Stimulated activated CD8-positive, alpha-beta memory T cell treated with anti-CD3 and anti-CD28 coated beads, Interleukin-2, amount 100 ng/mL, for 48 hours (primary cell): ENCODE measurements around the gene MYLK.

Experiments
- DNase-seq, 2 donors: peaks; one replicate each; pipeline ENCODE4 v3.0.0-alpha.2; 2020; ENCODE audit warnings: low read depth in 2 of 2

MYLK gene

DNA sequence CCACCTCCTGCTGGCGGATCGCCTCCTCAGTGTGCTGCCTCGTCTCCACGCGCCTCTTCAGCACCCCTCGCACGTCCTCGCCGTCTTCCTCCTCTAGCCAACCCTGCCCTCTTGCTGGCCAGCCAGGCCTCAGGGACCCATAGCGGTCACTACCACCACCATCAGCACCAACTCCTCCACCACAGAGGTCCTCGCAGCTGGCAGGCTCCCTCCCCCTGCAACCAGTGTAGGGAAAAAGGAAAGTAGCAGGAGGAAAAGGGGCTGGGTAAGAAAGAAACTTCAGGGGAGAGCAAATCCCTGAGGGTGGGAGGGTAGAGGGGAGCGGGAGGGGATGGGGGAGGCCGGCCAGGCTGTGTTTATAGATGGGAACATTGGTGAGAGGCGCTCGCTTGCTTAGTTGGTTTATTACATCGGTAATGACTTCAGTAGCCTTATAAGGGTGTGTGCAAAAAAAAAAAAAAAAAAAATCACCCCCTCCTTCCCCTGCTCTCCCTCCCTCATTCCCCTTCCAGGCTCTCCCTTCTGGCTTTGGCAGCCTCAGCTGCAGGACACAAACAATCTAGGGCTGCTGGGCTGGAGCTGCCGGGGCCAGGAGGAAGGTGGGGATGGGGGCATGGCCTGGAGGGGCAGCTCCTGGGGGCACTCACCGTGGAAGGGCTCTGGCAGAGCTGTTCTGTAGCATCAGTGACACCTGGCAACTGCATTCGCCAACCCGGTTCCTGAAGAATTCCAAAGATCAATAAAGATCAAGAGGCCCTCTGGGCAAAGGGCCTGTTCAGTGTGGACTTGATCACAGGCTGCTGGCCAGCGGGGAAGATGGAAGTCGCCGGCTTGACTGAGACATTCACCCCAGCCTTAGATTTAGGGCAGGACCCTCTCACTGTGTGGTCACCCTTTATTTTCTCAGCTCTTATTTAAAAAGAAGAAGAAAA, 183.1 kb downstream of the MYLK start:
- no peak for DNase-seq

DNA sequence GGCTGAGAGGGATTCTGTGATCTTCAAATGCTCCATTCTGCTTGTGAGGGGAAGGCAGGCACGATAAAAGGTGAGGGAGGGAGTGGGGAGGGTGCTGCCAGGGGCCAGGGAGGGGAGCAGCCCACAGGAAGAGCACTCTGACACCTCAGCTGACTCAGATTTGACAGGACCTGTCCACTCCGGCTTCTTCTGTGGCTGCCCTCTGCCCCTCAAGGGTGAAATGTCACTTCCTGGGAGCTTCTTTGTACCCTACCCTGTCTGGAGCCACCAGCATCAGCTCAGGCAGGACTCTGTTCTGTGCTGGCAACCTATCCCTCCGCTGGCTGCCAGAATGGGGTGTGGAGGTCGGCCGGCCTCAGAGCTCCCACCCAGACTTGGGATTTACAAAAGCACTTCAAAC, 185.3 kb downstream of the MYLK start:
- DNase-seq, result no peak

DNA sequence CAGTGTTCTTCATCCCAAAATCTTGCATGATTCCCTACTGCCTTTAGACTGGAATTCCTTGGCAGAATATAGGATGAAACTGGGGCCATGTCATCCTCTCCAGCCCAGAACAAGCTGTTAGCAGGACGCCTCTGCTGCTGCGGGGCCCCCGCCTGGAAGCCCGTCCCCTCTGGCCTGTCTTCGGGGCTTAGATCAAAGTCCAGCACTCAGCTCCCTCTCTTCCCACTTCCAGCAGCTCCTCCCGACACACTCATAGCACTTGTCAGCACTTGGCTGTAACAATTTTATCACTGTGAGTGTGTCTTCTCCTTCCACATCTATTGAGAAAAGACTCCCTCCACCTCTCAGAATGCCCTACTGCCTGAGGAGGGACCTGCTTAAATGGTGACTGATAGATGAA, 187.3 kb downstream of the MYLK start:
- no peak for DNase-seq

DNA sequence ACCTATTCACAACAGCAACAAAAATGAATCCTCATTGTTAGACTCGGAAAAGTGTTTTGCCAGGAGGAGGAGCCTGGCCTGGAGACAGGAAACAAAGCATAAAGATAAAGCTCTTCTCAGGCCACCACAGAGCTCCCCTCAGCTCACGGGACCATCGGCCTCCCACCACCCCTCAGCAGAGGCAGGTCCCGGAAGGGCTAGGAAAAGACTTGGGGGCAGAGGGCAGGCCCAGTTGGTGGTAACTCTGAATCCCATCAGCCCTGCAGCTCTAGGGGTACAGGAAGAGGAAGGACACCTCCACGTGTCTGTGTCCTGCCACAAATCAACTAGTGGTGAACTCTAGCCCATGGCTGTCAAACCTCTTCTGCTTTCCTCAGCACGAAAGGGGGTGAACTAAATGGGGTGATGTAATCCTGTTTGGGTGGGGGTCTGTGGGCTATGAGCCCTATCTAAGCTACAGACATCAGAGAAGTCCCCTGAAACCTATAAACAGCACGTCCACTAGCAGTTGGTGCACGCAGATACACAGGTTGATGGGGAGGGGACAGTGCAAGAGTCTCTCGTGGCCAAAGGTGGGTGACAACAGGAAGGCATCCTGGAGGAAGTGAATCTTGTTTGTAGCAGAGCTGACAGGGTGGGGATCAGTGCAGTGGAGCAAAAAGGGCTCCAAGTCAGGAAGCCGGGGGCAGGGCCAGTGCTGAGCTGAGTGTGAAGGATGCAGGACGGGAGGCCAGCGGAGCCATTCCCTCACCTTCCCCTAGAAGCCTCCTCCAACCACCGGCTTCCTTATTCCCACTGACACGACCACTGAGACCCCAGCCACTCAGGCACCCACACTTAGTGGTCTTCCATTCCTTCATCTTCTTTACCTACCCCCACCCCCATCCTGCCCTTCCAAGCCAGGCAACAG, 188.1 kb downstream of the MYLK start:
- no peak for DNase-seq

DNA sequence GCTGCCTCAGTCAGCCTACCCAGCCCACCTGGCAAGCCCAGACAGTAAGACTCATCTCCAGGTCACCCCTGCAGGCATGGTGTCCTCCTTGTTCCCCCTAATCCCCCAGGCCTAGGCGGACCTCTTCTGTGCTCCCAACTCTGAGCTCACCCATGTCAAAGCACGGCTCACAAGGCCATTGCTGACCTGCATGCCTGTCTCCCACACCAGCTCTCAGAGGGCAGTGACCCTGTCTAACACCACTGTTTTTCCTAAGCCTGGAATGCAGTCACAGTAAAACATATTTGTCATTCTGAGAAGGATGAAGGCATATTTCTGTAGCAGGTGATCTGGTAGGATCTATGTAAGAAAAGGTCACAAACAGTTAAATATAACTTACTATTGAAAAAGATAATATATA, 189.0 kb downstream of the MYLK start:
- no peak for DNase-seq

DNA sequence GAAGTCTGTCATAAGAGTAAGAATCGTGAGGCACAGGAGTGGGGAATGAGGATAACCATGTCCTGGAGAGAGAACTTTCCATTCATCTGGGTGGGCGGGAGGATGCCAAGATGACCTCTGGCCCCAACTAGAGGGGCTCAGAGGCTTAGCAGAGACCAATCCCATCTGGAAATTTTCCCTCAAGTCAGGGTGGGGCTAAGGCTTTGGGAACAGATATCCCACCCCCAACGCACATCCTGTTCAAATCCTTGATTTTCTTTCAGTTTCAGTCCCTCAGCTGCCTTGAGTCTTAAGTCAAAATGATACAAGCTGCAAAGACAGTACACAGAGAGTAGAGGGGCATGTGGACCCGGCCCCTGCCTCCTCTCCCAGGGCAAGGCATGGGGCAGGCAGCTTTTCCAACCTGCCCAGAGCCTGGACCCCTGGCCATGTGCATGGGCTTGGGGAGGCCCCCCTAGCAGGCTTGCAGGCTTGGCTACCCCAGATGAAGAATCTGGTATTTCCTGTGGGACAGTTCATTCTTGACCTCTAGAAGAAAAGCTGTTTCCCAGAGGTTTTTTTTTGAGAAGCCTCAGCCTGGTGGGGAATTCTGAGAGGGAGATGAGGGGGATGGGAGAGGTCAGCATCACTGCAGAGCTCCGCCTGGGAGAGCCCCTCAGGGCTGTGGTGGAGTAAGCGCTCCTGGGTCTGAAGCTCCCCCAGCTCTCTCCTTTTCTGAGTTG, 189.6 kb downstream of the MYLK start:
- DNase-seq, result no peak

DNA sequence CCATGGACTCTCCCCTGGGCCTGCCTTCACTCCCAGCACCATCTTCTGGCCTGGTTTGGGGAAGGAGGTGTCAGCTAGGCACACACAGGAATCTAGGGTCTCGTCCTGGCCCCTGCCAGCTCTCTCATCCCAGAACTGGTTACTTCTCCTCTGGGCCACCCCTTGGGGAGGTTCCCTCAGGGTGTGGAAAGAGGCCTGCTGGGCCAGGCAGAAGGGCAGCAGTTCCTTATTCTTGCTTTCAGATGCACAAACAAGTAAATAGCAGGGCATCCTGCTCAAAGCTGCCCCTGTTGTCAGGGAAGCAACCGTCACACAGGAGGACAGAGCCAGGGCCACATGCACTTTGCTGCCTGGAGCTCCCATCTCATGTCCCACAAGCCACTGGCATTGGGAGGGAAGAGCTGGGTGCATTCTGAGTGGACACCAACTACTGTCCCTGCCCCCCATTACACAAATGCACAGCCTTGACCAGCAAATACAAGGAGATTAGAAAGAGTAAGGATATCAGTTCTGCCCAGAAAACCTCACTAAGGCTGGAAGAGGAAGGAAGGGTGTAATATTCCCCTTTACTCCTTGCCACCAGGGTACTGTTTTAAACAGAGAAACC, 190.4 kb downstream of the MYLK start:
- DNase-seq, result no peak

DNA sequence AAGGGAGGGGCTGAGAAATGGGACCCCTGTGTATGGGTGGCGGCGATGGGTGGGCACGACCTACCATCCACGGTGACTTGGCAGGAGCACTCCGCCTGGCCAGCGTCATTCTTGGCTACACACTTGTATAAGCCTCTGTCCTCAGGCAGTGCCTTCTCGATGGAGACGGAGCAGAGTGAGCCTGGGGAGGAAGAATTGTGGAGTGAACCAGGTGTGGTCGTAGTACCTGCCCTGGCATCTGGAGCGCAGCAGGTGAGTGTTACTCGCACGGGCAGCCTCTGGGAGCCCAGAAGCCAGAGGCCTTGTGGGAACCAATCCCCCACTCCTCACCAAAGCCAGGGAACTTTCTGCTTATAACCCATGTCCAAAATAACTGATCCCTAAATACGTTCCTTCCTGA, 191.5 kb downstream of the MYLK start:
- DNase-seq, result no peak

DNA sequence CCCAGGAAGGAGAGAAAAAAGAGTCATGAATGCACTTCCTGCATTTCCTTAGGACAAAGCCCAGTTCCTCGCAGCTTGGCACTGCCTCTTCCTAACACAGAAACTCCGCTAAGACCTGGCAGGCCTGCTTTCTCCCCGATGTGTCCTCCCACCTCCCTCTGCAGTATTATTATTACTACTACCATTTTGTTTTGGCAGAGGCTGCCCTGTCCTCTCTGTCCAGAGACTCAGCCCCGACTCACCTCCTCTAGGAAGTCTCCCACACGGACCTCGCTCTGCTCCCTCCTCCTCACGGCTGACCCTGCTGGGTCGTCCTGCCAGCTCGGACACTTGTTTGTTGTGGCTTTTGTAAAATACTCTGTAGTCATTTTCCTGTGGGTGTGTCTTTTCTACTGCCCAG, 192.1 kb downstream of the MYLK start:
- DNase-seq, result no peak

DNA sequence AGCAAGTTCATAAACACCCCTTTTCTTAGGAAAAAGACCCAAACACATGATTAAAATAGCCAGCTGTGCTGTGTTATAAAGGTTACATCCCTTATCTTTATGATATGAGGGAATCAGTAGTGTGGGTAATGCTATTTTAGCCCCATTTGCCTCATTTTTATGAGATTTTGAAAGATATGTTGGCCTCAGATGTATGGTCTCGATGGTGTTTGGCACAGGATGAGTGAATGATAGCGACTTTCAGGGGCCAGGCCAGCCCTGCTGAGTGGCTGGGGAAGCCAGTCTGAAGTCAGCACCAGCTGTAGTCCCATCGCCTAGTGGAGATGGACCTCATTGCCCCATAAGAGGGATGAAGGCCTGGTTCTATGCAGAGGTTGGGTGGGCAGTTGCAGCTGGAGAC, 194.3 kb downstream of the MYLK start:
- no peak for DNase-seq

DNA sequence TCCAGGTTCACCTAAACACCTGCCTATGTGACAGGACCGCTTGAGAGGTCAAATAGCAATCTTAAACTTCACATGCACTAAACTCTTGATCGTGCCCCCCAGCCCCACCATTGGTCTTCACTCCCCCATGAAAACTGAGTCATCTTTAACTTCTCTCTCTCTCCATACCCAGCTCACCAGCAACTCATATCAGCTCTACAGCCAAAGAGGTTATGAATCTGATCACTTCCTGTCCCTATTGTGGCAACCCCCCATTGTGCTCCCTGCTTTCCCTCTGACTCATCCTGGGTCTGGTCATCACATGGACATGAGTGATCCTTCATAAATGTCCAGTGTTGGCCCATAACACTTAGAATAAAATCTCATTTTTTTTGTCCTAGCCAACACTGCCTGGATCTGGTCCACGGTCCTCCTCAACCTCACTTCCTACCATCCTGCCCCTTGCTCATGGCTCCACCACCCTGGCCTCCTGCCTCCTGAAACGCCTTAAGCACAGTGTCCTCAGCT, 195.8 kb downstream of the MYLK start:
- DNase-seq, result no peak

DNA sequence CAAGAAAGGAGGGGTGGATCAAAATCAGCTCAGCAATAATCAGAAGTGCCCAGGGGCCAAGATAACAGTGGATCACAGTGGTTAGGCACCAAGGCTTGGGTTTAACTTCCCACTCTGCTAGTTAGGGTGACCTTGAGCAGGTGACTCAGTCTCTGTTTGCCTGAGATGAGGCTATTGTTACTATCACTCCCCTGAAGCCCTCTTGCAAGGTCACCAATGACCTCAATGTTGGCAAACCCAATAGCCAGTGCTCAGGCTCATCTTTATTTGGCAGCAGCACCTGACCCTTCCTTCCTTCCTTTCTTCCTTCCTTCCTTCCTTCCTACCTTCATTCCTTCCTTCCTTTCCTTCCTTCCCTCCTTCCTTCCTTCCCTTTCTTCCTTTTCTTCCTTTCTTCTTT, 196.8 kb downstream of the MYLK start:
- no peak for DNase-seq

DNA sequence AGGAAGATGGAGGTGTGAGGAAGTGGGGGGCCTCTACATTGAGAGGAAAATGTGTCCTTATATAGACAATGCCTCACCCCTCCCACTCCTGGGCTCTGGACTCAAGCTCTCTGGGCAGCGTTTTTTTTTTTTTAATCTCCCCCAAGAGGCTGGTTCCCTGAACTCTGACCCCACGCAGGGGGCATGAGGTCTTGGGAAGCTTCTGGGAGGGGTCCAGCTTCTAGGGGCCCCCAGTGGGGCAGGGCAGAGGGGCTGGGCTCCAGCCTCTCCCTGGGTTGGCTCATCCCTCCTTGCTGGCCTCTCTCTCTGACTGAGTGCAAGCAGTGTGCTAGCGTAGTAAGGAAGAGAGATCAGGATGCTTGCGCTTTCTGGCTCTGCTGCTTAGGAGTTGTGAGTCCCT, 197.9 kb downstream of the MYLK start:
- DNase-seq, result no peak

DNA sequence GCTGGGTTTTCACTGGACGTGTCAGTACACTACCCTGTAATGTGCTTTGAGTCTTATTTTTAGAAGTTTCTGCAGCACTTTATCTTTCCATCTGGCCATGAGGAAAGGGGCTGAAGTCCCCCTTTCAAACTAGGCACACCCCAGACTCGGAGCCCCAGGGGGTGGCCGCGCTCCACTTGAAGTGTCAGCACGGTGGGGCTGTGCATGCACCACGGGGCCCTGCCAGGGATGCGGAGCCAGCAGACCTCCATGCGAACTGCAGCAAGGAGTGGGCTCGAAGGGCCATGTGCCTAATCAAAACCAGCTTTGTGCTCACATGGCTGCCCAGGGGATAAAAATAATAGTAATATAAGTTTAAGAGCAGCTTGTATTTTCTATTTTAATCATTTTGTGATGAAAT, 198.4 kb downstream of the MYLK start:
- no peak for DNase-seq

DNA sequence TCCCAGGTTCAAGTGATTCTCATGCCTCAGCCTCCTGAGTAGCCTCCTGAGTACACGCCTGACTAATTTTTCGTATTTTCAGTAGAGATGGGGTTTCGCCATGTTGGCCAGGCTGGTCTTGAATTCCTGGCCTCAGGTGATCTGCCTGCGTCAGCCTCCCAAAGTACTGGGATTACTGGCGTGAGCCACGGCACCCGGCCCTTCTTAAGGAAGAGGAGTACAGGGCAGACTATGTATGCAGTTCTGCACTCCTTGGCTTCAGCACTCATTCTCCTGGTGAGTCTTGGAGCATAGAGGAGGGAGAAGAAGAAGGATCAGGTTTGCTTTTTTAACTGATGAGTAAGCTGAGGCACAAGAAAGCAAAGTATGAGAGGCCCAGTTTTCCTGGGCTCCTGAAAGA, 199.5 kb downstream of the MYLK start:
- DNase-seq, result no peak

DNA sequence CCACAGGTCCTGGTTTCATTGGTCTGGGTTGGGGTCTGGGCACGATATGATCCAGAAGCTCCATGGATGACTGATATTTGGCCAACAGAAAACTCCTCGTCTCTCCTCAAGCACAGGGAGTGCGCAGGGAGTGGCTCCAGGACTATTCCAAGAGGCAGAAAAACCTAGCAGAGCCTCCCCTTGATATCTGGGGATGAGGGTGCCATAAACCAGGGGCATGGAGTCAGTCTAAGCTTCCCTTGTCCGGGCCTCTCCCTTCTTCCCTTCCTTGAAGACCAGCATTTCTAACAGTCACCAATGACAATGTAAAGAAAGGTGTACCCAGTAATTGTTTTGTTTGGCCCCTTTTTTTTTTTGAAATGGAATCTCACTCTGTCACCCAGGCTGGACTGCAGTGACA, 199.9 kb downstream of the MYLK start:
- no peak for DNase-seq

DNA sequence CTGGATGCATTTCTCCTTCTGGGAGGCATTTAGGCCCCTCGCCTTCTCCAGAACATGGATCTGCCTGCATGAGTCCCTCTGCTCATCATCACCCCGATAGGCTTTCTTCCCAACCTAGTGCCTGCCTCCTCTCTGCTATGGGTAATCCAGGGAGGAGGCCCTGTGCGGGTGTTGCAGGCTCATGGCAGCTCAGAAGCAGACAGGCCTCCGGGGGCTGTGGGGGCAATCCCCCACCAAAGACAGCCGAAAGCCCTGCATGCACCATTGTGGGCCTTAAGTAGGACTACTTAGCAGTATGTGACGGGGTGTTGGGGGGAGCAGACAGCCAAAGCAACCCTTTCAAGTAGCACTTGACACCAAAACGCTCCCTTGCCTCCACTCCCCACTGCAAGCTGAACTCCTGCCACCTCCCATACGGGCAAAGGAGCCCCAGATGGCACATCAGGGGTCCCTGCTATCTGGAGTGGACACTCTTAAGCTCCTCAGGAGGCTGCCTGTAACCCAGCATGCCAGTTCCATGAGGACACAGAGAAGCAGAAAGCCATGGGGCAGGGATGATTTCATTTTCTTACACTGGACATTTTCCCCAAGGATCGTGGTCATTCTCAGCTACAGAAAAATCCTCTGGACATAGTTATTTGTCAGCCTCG, 200.5 kb downstream of the MYLK start:
- no peak for DNase-seq

DNA sequence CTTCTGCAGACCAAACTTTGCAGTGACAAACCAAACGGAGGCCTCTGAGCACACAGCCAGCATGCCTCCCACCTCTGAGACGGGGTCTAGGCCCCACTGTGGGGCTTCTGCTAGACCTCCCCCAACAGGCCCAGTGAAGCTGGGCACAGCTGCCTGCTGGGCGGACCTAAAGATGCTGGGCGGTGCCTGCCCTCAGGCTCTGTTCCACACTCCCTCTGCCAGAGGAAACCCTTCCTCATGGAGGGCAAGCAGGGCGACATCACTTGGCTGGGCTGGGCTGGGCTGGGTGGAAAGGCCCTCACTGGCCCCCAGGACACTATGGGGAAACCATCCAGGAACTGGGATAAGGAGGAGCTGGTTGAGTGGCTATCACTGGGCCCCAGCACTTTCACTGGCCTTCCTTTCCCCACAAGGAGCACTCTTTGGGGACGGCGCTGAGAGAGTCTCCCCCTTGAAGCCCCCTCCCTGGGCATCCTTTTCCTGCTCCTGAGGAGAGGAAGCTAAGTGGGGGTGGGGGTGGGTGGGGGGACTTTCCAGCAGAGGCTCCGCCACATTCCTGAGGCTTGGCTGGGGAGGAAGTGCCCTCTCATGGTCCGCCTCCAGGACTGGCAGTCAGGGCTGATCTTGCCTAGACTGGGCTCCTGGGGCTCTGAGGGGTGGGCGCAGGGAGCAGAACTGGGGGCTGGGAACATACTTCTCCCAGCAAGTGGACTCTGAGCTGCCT, 201.2 kb downstream of the MYLK start:
- no peak for DNase-seq

DNA sequence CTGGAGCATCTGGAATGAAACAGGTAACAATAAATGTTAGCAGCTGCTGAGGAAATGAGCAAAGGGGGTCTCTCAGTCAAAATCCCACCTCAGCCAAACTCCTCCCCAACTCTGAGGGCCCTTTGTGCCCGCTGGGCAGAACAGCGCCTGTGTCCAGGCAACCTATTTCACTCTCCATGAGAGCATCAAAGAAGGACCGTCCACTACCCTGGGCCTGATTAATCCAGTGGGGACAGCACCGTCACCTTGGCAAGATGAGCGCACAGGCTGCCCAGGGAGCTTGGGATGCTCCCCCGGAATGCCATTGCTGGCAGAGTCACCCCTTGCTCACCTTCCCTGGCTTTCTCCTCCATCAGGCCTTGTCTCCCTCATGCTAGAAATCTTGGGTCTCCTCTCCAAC, 201.8 kb downstream of the MYLK start:
- DNase-seq, result no peak

DNA sequence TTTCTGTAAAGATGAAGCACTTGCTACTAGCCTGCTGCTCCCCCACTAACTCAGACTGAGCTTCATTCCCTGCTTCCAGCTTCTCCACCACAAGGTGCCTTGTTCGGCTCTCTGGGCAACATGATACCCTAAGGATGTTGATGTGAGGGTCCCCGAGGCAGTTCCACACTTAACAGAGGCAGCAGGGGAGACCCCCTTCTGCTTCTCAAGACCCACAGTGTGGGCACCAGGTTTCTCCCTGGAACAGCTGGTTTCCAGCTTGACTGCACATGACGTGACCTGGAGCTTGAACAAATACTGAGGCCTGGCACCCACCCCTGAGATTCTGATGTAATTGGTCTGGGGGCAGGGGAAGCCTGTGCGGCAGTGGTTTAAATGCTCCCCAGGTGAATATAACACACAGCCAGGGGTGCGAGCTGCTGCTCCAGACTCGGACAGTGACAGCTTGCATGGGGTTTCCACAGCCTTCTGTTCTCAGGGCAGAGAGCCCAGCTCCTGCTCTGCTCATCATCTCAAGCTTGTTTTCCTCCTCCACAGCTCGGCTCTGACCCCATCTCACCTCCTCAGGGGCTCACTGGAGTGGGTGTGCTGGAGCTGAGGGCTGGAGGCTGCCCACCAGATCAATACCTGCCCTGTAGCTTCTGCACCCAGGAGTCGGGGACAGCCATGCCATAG, 204.3 kb downstream of the MYLK start:
- DNase-seq, result no peak
